Measurements from ENCODE around the gene SMPD4.
"Not testable (repeated sequence)": the region's sequence is repeated elsewhere in the genome, so short reads cannot be mapped to it uniquely, and the experiment has no call there.

DNA sequence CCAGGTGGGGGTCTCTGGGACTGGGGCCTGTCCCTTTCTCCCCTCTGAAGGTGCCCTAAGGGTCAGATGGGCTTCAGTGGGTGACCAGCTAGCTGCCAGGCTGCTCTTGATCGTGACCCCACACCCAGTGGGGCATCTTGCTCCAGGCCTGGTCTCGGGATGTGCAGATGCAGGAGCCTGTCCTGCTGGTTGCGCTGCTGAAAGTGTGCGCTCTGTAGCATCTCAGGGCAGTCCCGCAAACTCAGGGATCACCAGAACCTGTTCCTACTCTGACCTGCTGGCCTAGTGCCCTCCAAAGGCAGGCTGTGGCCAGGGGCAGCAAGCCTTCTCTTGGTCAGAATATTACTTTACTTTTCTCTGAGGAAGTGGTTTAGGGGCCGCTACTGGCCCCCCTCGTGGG lies 40.9 kb downstream of the SMPD4 start:
- TF ChIP-seq, protein P1, sequence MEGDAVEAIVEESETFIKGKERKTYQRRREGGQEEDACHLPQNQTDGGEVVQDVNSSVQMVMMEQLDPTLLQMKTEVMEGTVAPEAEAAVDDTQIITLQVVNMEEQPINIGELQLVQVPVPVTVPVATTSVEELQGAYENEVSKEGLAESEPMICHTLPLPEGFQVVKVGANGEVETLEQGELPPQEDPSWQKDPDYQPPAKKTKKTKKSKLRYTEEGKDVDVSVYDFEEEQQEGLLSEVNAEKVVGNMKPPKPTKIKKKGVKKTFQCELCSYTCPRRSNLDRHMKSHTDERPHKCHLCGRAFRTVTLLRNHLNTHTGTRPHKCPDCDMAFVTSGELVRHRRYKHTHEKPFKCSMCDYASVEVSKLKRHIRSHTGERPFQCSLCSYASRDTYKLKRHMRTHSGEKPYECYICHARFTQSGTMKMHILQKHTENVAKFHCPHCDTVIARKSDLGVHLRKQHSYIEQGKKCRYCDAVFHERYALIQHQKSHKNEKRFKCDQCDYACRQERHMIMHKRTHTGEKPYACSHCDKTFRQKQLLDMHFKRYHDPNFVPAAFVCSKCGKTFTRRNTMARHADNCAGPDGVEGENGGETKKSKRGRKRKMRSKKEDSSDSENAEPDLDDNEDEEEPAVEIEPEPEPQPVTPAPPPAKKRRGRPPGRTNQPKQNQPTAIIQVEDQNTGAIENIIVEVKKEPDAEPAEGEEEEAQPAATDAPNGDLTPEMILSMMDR (IDR thresholded peaks at IDR 0.05; ENCODE audit: poor library complexity) = not testable (repeated sequence)
- TF ChIP-seq EZH2 (IDR thresholded peaks at IDR 0.05; ENCODE audit: borderline replicate concordance); EZH2phosphoT487 (IDR thresholded peaks at IDR 0.05; ENCODE audit: low read depth, severe bottlenecking, unreplicated experiment): not testable (repeated sequence)

Data from hepatocyte (in vitro differentiated cells).